MCF 10A (cell line): ENCODE measurements around the gene ARL3. TPM values are rescaled to one million over a fixed set of nuclear protein-coding genes. Genes with fewer than 3 reads are reported as not detected.

Source experiments
- BruUV-seq: library from RNA; stranded (reverse); fragments of 400-500 nt; replicated peaks from 2 replicates; lab custom pipeline; 2021; lab: Mats Ljungman, UMichigan
- CTCF ChIA-PET: fragments of 300-600 bp; sonication (Branson Sonifier 250); formaldehyde crosslinking; extraction: SDS; loops from one replicate; lab custom pipeline; 2021; ENCODE audit warnings: antibody characterized with exemption, inconsistent platforms; lab: Yijun Ruan, JAX
- POLR2A ChIA-PET: fragments of 300-600, 350-650 bp; sonication (Branson Sonifier 250); formaldehyde crosslinking; extraction: SDS; loops from one replicate; lab custom pipeline; 2020; ENCODE audit warnings: antibody characterized with exemption, inconsistent platforms; lab: Yijun Ruan, JAX
- DNase-seq: peaks from one replicate; pipeline ENCODE4 v3.0.0-alpha.2; 2018; ENCODE audit not compliant: unreplicated experiment
- H3K27ac Mint-ChIP-seq: one replicate; pipeline ENCODE4 v1.8.0; 2022; ENCODE audit warnings: mild to moderate bottlenecking, low read depth, mixed read lengths; ENCODE audit not compliant: unreplicated experiment
- H3K27me3 Mint-ChIP-seq: one replicate; pipeline ENCODE4 v1.8.0; 2022; ENCODE audit warnings: mixed read lengths; ENCODE audit not compliant: insufficient read depth, unreplicated experiment
- H3K36me3 Mint-ChIP-seq: one replicate; pipeline ENCODE4 v1.8.0; 2022; ENCODE audit warnings: mild to moderate bottlenecking, moderate library complexity, mixed read lengths; ENCODE audit not compliant: insufficient read depth, unreplicated experiment
- H3K4me1 Mint-ChIP-seq: one replicate; pipeline ENCODE4 v1.8.0; 2022; ENCODE audit warnings: mixed read lengths; ENCODE audit not compliant: insufficient read depth, unreplicated experiment
- H3K4me3 Mint-ChIP-seq: one replicate; pipeline ENCODE4 v1.8.0; 2022; ENCODE audit warnings: mild to moderate bottlenecking, moderate library complexity, mixed read lengths; ENCODE audit not compliant: unreplicated experiment
- H3K9me3 Mint-ChIP-seq: one replicate; pipeline ENCODE4 v1.8.0; 2022; ENCODE audit warnings: mixed read lengths; ENCODE audit not compliant: unreplicated experiment
- CTCF ChIP-seq: fragments of 200-600 bp; IDR thresholded peaks from one replicate; pipeline ENCODE4 v1.8.0; 2022; ENCODE audit warnings: antibody characterized with exemption, mild to moderate bottlenecking; ENCODE audit not compliant: unreplicated experiment
- intact Hi-C: fragments of 100-400 bp; cut with micrococcal nuclease; formaldehyde crosslinking; loops from 2 replicates; pipeline ENCODE4 v1.14.1; 2022
- total RNA-seq: library from RNA; stranded (reverse); gene quantifications from 2 replicates; pipeline ENCODE4 v1.2.3, GENCODE V29; 2022

ARL3 gene
- total RNA-seq, 1 experiment from 2014 or later: 6.8 TPM

GRCh38 chr10:102712089-102712488 is 2.1 kb downstream of the ARL3 start:
- Mint-ChIP-seq H3K36me3 (peaks cover 14% of the 10 kb centered on the region), H3K27ac (no peak overlapping the region), H3K9me3 (no peaks in the 10 kb centered on the region), H3K4me1 (peaks cover 18% of the 10 kb centered on the region), H3K4me3 (no peak overlapping the region), H3K27me3 (no peaks in the 10 kb centered on the region)
- BruUV-seq: no TSS peak
- ChIA-PET POLR2A (interaction anchor here (0.6 to 5.3 kb wide), 9 partner anchors 11 to 745 kb away, joined by 3 to 115 read pairs (median 7); partner anchors contain the start of genes ACTR1A, SUFU, TRIM8 and WBP1L), CTCF (interaction anchor here (0.6 to 2.9 kb wide), 2 partner anchors 33 to 69 kb away, joined by 4 to 12 read pairs; no protein-coding TSS in a partner anchor)
- no peak for TF ChIP-seq CTCF
- DNase-seq: no peak
- intact Hi-C loops: loop anchor here (5.0 kb wide), 1 partner anchor 35 kb away; no protein-coding TSS in a partner anchor

- no peaks in the 10 kb centered on the region for H3K27me3 Mint-ChIP-seq
- DNase-seq: no peak
- no TSS peak for BruUV-seq
- CTCF ChIA-PET: no interaction called here
- H3K4me3 Mint-ChIP-seq: no peak overlapping the region
- H3K4me1 Mint-ChIP-seq: peaks cover 9% of the 10 kb centered on the region
- peaks cover 7% of the 10 kb centered on the region for H3K36me3 Mint-ChIP-seq
- H3K9me3 Mint-ChIP-seq: no peaks in the 10 kb centered on the region
- no peak for TF ChIP-seq CTCF
- intact Hi-C loops: loop anchor here (5.0 kb wide), 1 partner anchor 33 kb away; no protein-coding TSS in a partner anchor
- H3K27ac Mint-ChIP-seq: no peak overlapping the region
- POLR2A ChIA-PET: interaction anchor here (0.7 to 5.3 kb wide), 2 partner anchors 65 to 66 kb away, joined by 3 to 115 read pairs; partner anchors contain the start of gene TRIM8
These were observed 3.6 kb downstream of the ARL3 start for GRCh38 chr10:102710609-102711008.

GRCh38 chr10:102705531-102705930 is 8.7 kb downstream of the ARL3 start:
- ChIA-PET CTCF (interaction anchor here (0.7 to 1.8 kb wide), 2 partner anchors 8 to 80 kb away, joined by 3 to 6 read pairs; no protein-coding TSS in a partner anchor), POLR2A (interaction anchor here (2.3 kb wide), 1 partner anchor 9 kb away, joined by 11 read pairs; the partner anchor contains the start of genes ARL3 and SFXN2)
- intact Hi-C loops: no loop called here
- no peaks in the 10 kb centered on the region for H3K27me3 Mint-ChIP-seq
- H3K36me3 Mint-ChIP-seq: peaks cover 7% of the 10 kb centered on the region
- no TSS peak for BruUV-seq
- no peak for TF ChIP-seq CTCF
- H3K9me3 Mint-ChIP-seq: no peaks in the 10 kb centered on the region
- H3K4me1 Mint-ChIP-seq: peaks cover 4% of the 10 kb centered on the region
- no peak for DNase-seq
- H3K4me3 Mint-ChIP-seq: no peak overlapping the region
- no peak overlapping the region for H3K27ac Mint-ChIP-seq

GRCh38 chr10:102704915-102705314 is 9.3 kb downstream of the ARL3 start:
- POLR2A ChIA-PET: interaction anchor here (2.3 kb wide), 1 partner anchor 9 kb away, joined by 11 read pairs; the partner anchor contains the start of genes ARL3 and SFXN2

More at GRCh38 chr10:102704915-102705314, 9.3 kb downstream of the ARL3 start:
- H3K4me1 Mint-ChIP-seq: no peaks in the 10 kb centered on the region
- no peak for TF ChIP-seq CTCF
- no peaks in the 10 kb centered on the region for H3K9me3 Mint-ChIP-seq
- no peak overlapping the region for H3K27ac Mint-ChIP-seq
- H3K36me3 Mint-ChIP-seq: peaks cover 7% of the 10 kb centered on the region
- intact Hi-C loops: no loop called here
- no peak overlapping the region for H3K4me3 Mint-ChIP-seq
- CTCF ChIA-PET: interaction anchor here (1.8 kb wide), 1 partner anchor 9 kb away, joined by 6 read pairs; no protein-coding TSS in a partner anchor
- no peak for DNase-seq
- no peaks in the 10 kb centered on the region for H3K27me3 Mint-ChIP-seq
- no TSS peak for BruUV-seq
